AG04449 (cell line): ENCODE results near the gene ETV4.

Source experiments
- CTCF ChIA-PET: fragments of 350-600 bp; formaldehyde crosslinking; extraction: SDS; loops from one replicate; lab custom pipeline; 2021; ENCODE audit warnings: antibody characterized with exemption; lab: Yijun Ruan, JAX
- POLR2A ChIA-PET: fragments of 400-600, 350-600 bp; formaldehyde crosslinking; extraction: SDS; loops from one replicate; lab custom pipeline; 2020; ENCODE audit warnings: antibody characterized with exemption, inconsistent platforms; lab: Yijun Ruan, JAX
- DNase-seq: peaks from one replicate; pipeline ENCODE4 v3.0.0-alpha.2; 2010; ENCODE audit warnings: low read depth, low spot score
- H3K4me3 ChIP-seq: 2 replicates; pipeline ENCODE4 v1.5.1; 2011; ENCODE audit warnings: low read depth, mild to moderate bottlenecking, control low read depth, low read length
- CTCF ChIP-seq: IDR thresholded peaks from one replicate; pipeline ENCODE4 v1.5.1; 2011; ENCODE audit warnings: mild to moderate bottlenecking, moderate library complexity, low read length, control low read depth, inconsistent platforms; ENCODE audit not compliant: insufficient read depth; ENCODE audit errors: missing control alignments

ETV4 gene

GRCh38 chr17:43568506-43569082 lies 22.5 kb upstream of the ETV4 start:
- CTCF ChIA-PET: interaction anchor here (2.1 kb wide), 1 partner anchor 9 kb away, joined by 11 read pairs; no protein-coding TSS in a partner anchor
- DNase-seq: no peak
- no peak for TF ChIP-seq CTCF
- POLR2A ChIA-PET: no interaction called here
- H3K4me3 ChIP-seq: no peak overlapping the region

GRCh38 chr17:43563600-43564594 lies 17.8 kb upstream of the ETV4 start:
- CTCF ChIA-PET: interaction anchor here (2.0 to 8.6 kb wide), 5 partner anchors 11 to 202 kb away, joined by 5 to 86 read pairs (median 7); no protein-coding TSS in a partner anchor
- POLR2A ChIA-PET: no interaction called here
- H3K4me3 ChIP-seq: no peak overlapping the region
- no peak for TF ChIP-seq CTCF
- no peak for DNase-seq

- no peak for TF ChIP-seq CTCF
- ChIA-PET POLR2A (no interaction called here), CTCF (interaction anchor here (0.8 to 8.6 kb wide), 9 partner anchors 12 to 203 kb away, joined by 3 to 86 read pairs (median 5); partner anchors contain the start of gene DHX8)
- no peak for DNase-seq
- no peak overlapping the region for H3K4me3 ChIP-seq
Measured at GRCh38 chr17:43562679-43563599, 16.8 kb upstream of the ETV4 start.

- ChIA-PET POLR2A (no interaction called here), CTCF (interaction anchor here (0.7 to 8.6 kb wide), 4 partner anchors 13 to 113 kb away, joined by 7 to 86 read pairs (median 24); partner anchors contain the start of gene ETV4)
- no peak for TF ChIP-seq CTCF
- no peak for DNase-seq
- no peak overlapping the region for H3K4me3 ChIP-seq
Measured at GRCh38 chr17:43560461-43561427, 14.6 kb upstream of the ETV4 start.

- no peak for TF ChIP-seq CTCF
- CTCF ChIA-PET: interaction anchor here (1.3 to 8.6 kb wide), 4 partner anchors 12 to 207 kb away, joined by 3 to 86 read pairs (median 24); partner anchors contain the start of gene ETV4
- no peak for DNase-seq
- no peak overlapping the region for H3K4me3 ChIP-seq
- POLR2A ChIA-PET: no interaction called here
Measured at GRCh38 chr17:43559161-43559816, 13.1 kb upstream of the ETV4 start.
